Activated T-helper 17 cell treated with anti-CD3 and anti-CD28 coated beads, Interleukin-2, amount 50 U/mL, for 72 hours (primary cell): Measurements from ENCODE around the gene ELAVL2. TPM values are rescaled to one million over a fixed set of nuclear protein-coding genes. Genes with fewer than 3 reads are reported as not detected.

Experiments
- ATAC-seq: fragments of 150-1000 bp; cut with Tn5 transposase; replicated peaks from 2 replicates; pipeline ENCODE4 v1.10.0; 2021; ENCODE audit warnings: mild to moderate bottlenecking, moderate library complexity
- H3K27ac Mint-ChIP-seq: one replicate; pipeline ENCODE4 v1.8.0; 2022; ENCODE audit warnings: mixed read lengths
- H3K27me3 Mint-ChIP-seq: one replicate; pipeline ENCODE4 v1.8.0; 2022; ENCODE audit warnings: mixed read lengths
- H3K36me3 Mint-ChIP-seq: one replicate; pipeline ENCODE4 v1.8.0; 2022; ENCODE audit warnings: low read depth, mild to moderate bottlenecking, mixed read lengths
- H3K4me1 Mint-ChIP-seq: one replicate; pipeline ENCODE4 v1.8.0; 2022; ENCODE audit warnings: mixed read lengths
- H3K4me3 Mint-ChIP-seq: one replicate; pipeline ENCODE4 v1.8.0; 2022; ENCODE audit warnings: mild to moderate bottlenecking, mixed read lengths
- H3K9me3 Mint-ChIP-seq: one replicate; pipeline ENCODE4 v1.8.0; 2022; ENCODE audit warnings: mixed read lengths
- total RNA-seq, 2 donors: library from RNA; stranded (reverse); gene quantifications; one replicate each; pipeline ENCODE4 v1.2.3, GENCODE V29; 2022

ELAVL2 gene
- total RNA-seq, 2 donors from 2014 or later: not detected

DNA sequence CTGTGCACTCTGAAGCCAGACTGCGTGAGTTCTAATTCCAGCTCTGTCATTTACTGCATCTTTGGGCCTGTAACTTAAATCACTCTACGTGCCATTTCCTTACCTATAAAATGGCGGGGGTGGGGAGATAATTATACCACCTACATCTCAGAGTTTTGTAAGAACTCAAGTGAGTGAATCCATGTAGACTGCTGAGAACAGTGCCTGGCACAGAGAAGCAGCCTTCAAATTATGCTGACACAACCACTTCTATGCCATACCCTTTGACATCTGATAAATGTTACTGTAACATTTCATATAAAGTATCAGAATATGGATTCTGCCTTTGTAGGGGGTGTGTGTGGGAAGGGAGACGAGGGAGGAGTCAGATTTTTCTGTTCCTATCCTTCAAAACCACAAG is 27.7 kb downstream of the ELAVL2 start:
- Mint-ChIP-seq H3K27me3 (no peaks in the 10 kb centered on the region), H3K36me3 (no peaks in the 10 kb centered on the region), H3K9me3 (peaks cover 6% of the 10 kb centered on the region), H3K4me1 (no peaks in the 10 kb centered on the region), H3K27ac (no peak overlapping the region), H3K4me3 (no peak overlapping the region)
- no peak for ATAC-seq

DNA sequence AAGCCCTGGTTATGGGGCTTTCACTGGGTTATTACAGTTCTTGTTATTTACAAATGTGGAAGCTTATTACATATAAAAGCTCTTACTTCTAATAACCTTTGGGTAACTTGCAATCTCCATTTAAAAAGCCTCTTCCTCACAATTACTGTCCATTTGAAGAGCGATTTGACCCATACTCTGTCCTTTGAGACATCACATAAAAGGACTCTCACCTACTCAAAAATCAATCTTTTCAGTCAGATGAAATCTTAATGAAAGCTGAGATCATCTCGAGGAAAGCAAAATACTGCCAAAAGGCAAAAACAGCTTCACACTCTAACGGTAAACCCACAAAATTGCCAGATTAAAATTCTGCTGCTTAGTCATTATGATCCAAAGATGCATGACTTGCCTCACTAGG is 29.8 kb downstream of the ELAVL2 start:
- Mint-ChIP-seq H3K4me1 (no peaks in the 10 kb centered on the region), H3K27me3 (no peaks in the 10 kb centered on the region), H3K9me3 (peaks cover 6% of the 10 kb centered on the region), H3K36me3 (no peaks in the 10 kb centered on the region), H3K4me3 (no peak overlapping the region), H3K27ac (no peak overlapping the region)
- no peak for ATAC-seq

DNA sequence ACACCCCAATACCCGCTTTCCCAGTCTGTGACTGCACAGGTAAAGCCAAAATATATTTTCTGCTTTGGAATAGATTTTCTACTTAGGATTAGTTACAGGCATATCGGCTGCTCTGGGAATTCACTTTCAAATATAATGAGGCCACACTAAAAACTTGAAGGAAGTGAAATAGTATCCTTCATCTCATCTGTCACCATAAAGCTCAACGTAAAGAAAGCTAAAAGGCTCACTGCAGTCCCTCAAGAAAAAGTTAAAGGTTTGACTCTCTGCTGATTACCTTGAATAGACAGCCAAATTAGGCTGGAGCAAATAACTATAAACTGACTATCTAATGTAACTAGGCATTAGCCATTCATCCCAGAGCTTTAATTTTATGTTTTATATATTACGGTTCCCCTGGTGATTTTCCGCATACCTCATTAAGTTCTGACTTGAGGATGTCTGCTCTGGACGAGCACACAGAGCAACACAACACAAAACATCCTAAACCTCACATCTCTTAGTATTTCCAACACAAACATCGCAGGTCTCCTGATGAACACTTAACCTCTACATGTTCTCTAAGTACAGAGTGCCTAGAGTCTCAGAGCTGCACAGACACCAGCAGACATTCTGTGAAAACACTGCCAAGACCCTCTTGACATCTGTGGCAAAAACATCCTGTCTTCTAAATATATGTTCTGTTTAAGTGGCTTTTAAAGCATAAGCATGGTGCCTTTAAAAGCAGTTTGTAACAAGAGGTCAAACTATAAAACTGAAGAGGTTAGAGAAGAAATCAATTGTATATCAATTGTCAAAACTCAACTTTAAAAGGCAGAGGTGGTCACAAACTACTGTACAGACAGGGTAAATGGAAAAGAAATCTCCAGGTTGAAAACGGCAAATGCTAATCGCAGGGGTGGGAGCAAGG is 35.4 kb downstream of the ELAVL2 start:
- ATAC-seq: no peak
- Mint-ChIP-seq H3K9me3 (peaks cover 12% of the 10 kb centered on the region), H3K4me1 (no peaks in the 10 kb centered on the region), H3K36me3 (no peaks in the 10 kb centered on the region), H3K27me3 (no peaks in the 10 kb centered on the region), H3K27ac (no peak overlapping the region), H3K4me3 (no peak overlapping the region)

DNA sequence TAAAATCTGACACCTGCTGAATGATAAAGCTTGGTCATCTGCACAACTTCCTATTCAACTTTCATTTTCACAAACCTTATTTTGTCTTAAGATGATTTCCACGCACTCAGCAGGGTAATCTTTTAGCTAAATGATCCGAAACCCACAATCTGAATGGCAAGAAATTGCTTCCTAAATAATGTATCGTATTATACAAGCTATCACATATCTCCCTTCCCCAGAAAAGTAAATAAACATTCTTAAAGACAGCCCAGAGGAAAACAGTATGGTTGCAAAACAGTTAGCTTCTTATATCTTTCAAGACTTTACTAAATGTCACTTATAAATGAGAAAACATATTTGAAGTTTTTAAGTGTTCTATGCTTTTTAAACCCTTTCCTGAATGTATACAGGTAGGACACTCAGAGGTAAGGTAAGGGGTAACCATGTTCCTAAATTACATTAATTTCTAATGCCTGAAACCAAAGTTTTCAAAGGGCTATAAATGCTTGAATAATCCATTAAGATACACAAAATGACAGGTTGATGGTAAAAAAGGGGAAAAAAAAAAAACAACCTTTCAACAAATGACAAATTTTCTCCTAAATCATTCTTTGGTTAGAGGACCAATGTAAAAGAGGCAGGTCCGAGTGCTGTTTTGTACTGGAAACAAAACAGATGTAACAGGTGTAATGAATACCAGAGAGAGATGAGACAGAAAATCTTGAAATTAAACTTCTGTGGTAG is 36.3 kb downstream of the ELAVL2 start:
- no peaks in the 10 kb centered on the region for H3K27me3 Mint-ChIP-seq
- H3K36me3 Mint-ChIP-seq: no peaks in the 10 kb centered on the region
- H3K9me3 Mint-ChIP-seq: peaks cover 14% of the 10 kb centered on the region
- no peak overlapping the region for H3K4me3 Mint-ChIP-seq
- no peaks in the 10 kb centered on the region for H3K4me1 Mint-ChIP-seq
- ATAC-seq: no peak
- no peak overlapping the region for H3K27ac Mint-ChIP-seq

DNA sequence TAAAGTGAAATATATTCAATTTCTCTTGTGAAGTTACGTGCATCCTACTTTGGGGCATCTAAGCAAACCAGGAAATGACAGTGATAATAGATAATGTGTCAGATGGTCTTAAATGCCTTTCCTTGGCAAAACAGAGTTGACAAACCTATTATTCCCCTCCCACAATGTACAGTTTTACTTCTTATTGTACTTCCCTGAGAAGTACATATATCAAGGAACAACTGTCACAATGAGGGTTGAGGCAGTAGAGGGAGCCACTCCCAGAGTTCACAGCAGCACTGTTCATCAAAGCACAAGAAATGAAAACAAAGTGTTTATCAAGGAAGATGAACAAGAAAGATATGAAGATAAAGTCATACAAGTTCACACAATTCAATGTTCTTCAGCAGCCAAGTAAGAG is 41.1 kb downstream of the ELAVL2 start:
- H3K4me1 Mint-ChIP-seq: no peaks in the 10 kb centered on the region

DNA sequence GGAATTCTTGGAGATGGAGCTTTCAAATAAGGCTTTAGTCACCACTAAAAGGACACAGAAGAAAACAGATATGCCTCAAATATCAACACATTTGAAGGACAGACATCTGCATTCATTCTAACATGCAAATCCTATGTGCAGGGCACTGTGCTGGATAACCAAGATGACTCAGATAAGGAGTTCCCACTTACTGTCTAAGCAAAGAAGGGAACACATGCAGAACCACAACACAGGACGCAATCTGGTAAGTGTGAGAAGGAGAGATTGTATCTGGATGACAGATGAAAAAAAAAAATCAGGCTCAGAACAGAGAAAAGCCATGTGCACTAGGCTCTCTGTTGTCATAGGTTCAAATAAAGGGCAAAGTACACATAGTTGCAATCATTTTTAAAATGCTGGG is 42.5 kb downstream of the ELAVL2 start:
- no peak overlapping the region for H3K27ac Mint-ChIP-seq
- ATAC-seq: no peak
- H3K4me3 Mint-ChIP-seq: no peak overlapping the region
- H3K27me3 Mint-ChIP-seq: no peaks in the 10 kb centered on the region
- H3K36me3 Mint-ChIP-seq: no peaks in the 10 kb centered on the region
- H3K9me3 Mint-ChIP-seq: peaks cover 15% of the 10 kb centered on the region
- no peaks in the 10 kb centered on the region for H3K4me1 Mint-ChIP-seq

More for the DNA sequence above, 41.1 kb downstream of the ELAVL2 start:
- Mint-ChIP-seq H3K4me3 (no peak overlapping the region), H3K27me3 (no peaks in the 10 kb centered on the region), H3K36me3 (no peaks in the 10 kb centered on the region), H3K9me3 (peaks cover 17% of the 10 kb centered on the region), H3K27ac (no peak overlapping the region)
- ATAC-seq: no peak

DNA sequence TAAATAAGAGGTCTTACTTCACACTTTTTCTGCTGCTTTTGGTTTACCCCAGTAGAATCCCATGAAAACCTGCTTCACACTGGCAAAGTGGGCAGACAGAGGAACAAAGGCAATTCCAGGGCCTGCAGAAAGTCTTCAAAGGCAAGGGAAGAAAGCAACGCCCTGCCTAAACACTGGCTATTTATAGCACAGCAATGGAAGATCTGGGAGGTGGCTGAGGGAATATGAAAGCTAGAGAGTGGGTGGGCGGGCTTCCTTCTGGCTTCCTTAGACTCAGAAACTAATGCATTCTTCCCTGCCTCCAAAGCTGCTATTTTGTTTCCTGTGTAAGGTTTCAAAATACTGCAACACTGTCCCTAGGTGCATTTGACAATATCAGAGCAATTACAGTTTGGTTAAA is 46.8 kb downstream of the ELAVL2 start:
- no peaks in the 10 kb centered on the region for H3K36me3 Mint-ChIP-seq
- H3K27me3 Mint-ChIP-seq: no peaks in the 10 kb centered on the region
- H3K4me1 Mint-ChIP-seq: no peaks in the 10 kb centered on the region
- H3K4me3 Mint-ChIP-seq: no peak overlapping the region
- peaks cover 12% of the 10 kb centered on the region for H3K9me3 Mint-ChIP-seq
- no peak overlapping the region for H3K27ac Mint-ChIP-seq
- no peak for ATAC-seq

DNA sequence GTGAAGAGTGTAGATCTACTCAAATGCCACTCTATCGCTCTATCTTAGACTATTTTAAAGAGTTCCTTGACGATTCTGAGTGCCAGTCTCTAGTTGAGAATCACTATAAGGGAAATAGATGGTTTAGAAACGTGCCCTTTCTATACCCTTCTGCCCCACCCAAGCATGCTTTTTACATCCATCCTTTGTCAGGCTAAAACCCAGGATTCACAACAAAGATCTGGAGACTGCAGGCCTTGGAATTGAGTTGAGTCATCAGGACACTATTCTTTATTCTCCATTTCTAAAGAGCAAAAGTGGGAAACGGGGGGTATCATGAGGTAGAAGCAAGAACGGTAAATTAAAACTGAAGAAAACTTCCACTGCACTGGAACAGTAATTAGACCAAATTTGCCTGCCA is 48.7 kb downstream of the ELAVL2 start:
- ATAC-seq: no peak

DNA sequence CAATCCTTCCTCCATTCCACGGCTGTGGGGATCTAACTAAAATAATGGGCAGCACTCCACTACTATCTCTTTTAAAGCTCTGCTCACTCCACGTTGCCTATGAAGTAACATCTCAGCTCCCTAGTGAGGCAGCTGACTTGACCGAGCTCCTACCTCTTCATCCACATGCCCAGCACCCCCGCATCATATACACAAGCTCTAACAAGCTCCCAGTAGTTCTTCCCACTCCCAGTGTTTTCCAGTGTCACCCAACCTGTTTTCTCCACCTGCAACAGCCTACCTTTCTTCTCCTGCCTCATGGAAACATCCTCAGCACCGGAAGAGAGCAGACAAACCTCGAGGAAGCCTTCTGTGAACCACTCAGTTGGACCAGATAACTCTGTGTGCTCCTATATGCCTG is 50.5 kb downstream of the ELAVL2 start:
- no peaks in the 10 kb centered on the region for H3K36me3 Mint-ChIP-seq

More for the DNA sequence above, 48.7 kb downstream of the ELAVL2 start:
- H3K9me3 Mint-ChIP-seq: peaks cover 12% of the 10 kb centered on the region
- H3K4me1 Mint-ChIP-seq: no peaks in the 10 kb centered on the region
- H3K27me3 Mint-ChIP-seq: no peaks in the 10 kb centered on the region
- no peak overlapping the region for H3K4me3 Mint-ChIP-seq
- H3K27ac Mint-ChIP-seq: no peak overlapping the region
- H3K36me3 Mint-ChIP-seq: no peaks in the 10 kb centered on the region

DNA sequence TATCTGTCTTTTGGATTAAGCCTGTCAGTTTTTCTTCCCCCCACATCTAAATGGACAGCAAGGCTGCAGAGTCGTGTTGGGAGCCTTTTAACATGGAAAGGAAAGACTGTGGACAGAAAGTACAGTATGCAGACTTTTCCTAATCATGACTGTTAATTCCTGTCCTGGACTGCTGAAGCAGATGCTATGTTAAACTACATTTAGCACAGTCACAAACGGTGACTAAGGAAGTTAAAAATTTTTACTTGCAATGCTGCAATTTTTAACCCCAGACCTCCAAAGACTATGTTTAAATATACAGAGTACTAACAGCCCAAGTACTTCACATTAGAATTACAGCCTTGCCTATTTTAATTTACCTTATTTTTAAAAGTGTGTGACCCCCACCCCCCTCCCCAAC is 51.8 kb downstream of the ELAVL2 start:
- ATAC-seq: no peak
- Mint-ChIP-seq H3K36me3 (no peaks in the 10 kb centered on the region), H3K4me3 (no peak overlapping the region), H3K27ac (no peak overlapping the region), H3K27me3 (no peaks in the 10 kb centered on the region), H3K9me3 (peaks cover 9% of the 10 kb centered on the region), H3K4me1 (no peaks in the 10 kb centered on the region)

More for the DNA sequence above, 50.5 kb downstream of the ELAVL2 start:
- Mint-ChIP-seq H3K4me1 (no peaks in the 10 kb centered on the region), H3K27me3 (no peaks in the 10 kb centered on the region), H3K4me3 (no peak overlapping the region), H3K27ac (no peak overlapping the region), H3K9me3 (peaks cover 9% of the 10 kb centered on the region)
- ATAC-seq: no peak

DNA sequence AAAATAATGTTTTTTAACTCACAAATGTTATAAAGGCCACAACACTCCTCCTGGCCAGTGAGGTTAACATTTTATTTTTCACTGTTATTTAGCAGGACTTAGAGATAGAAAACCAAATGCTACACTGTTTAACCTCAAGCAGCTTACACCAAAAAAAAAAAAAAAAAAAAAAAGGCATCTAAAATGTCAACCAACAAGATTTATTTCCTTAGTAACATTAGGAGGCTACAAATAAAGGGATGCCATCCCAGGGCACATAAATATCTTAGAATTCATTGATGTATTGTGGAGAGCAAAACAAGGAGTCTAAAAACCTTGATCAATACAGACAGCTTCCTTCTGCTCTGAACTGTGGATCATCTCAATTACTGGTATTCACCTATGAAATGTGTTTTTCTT is 53.7 kb downstream of the ELAVL2 start:
- no peak overlapping the region for H3K27ac Mint-ChIP-seq
- no peaks in the 10 kb centered on the region for H3K27me3 Mint-ChIP-seq
- ATAC-seq: no peak
- H3K4me1 Mint-ChIP-seq: no peaks in the 10 kb centered on the region
- peaks cover 12% of the 10 kb centered on the region for H3K9me3 Mint-ChIP-seq
- no peak overlapping the region for H3K4me3 Mint-ChIP-seq
- H3K36me3 Mint-ChIP-seq: no peaks in the 10 kb centered on the region

DNA sequence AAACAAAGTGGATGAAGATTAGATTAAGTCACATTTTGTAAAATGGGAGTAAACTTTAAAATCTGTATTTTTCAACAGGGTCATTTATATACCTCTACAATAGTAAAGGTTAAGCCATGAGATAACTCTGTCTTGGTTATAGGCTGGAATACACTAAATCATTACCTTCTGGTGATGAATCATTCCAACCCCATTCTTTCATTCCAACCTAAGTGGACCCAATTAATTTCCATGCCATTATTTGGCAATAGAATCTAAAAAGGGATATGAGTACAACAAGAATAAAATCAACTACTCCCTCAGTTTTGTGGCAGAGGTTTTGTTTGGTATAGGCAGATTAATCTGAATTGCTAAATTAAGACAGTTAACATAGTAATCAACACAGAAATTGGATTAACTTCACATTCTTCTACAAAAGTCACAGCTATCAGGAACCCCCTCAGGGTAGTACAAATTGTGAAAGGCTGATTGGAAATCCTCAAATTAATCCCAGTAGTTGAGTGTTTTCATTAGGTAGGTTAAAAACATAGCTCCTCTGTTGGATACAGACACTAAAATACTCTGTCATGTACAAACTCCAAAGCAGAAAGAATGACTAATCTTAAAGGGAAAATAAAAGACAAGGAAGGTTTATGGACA is 54.2 kb downstream of the ELAVL2 start:
- no peaks in the 10 kb centered on the region for H3K36me3 Mint-ChIP-seq
- no peak overlapping the region for H3K4me3 Mint-ChIP-seq
- no peak overlapping the region for H3K27ac Mint-ChIP-seq
- ATAC-seq: no peak
- peaks cover 12% of the 10 kb centered on the region for H3K9me3 Mint-ChIP-seq
- H3K27me3 Mint-ChIP-seq: no peaks in the 10 kb centered on the region
- no peaks in the 10 kb centered on the region for H3K4me1 Mint-ChIP-seq

DNA sequence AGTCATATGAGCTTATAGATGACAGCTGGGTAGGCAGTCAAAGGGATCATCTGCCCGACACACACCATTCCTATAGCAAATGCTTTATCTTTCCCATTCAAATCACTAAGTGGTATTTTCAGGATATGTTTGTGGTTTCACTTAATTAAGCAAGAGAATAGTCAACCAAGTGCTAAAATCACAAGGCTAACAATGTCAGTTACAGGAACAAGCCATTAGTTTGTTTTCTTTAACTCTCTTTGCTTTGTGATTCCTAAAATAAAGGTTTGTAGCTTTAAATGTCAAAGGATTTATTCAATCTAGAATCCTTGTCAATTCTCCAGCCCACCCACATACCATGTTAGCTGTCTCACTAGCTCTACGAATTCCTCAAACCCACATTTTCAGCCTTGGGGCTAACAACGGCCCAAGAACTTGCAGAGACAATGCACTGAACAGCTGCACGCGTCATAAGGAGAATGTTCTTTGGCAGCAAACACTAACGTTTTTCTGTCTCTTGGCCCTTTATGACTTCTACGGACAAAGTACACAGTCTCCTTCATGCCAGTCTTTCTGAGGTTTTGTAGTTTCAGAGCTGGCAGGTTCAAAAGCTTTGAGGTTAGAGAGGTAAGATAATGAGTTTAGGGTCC is 56.6 kb downstream of the ELAVL2 start:
- Mint-ChIP-seq H3K4me3 (no peak overlapping the region), H3K4me1 (no peaks in the 10 kb centered on the region), H3K27me3 (no peaks in the 10 kb centered on the region), H3K9me3 (peaks cover 7% of the 10 kb centered on the region), H3K36me3 (no peaks in the 10 kb centered on the region), H3K27ac (no peak overlapping the region)
- ATAC-seq: no peak

DNA sequence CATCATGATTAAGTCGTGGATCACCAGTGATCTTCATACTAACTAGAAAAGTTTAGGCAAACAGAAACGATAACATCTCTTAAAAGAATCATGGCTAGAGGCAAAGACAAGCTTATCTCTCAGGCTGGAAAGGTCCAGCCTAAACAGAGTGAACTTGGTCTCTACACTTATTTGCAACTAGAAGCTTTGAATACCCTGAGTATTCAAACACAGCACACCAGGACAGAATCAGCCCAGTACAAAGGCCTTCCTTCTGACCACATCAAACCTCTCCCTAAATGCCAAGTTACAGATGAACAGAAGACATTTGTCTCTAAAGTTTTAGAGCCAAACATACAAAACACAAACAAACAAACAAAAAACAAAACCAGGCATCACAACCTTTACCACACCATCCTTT is 57.2 kb downstream of the ELAVL2 start:
- H3K27ac Mint-ChIP-seq: no peak overlapping the region
- no peak overlapping the region for H3K4me3 Mint-ChIP-seq
- ATAC-seq: no peak
- H3K9me3 Mint-ChIP-seq: peaks cover 7% of the 10 kb centered on the region
- H3K36me3 Mint-ChIP-seq: no peaks in the 10 kb centered on the region
- H3K27me3 Mint-ChIP-seq: no peaks in the 10 kb centered on the region
- H3K4me1 Mint-ChIP-seq: no peaks in the 10 kb centered on the region
